ENCODE measurements around the gene PDE7B. TPM values are rescaled to one million over a fixed set of nuclear protein-coding genes. Genes with fewer than 3 reads are reported as not detected.

The PDE7B gene
- total and polyA plus RNA-seq, 2 of the 4 experiments (the other 2 are of a cell fraction) = 7.8 to 12.4 TPM

GRCh38 chr6:136129365-136129764 lies 277.9 kb downstream of the PDE7B start:
- no peak for ATAC-seq (ENCODE audit: low read depth)
- no peak overlapping the region for H3K23ac ChIP-seq (ENCODE audit: low read depth, low read length)

More at GRCh38 chr6:136129365-136129764, 277.9 kb downstream of the PDE7B start:
- Histone ChIP-seq H2BK5ac (ENCODE audit: low read depth, low read length, poor library complexity, severe bottlenecking) (no peak overlapping the region), H4K20me1 (ENCODE audit: insufficient read depth, low read length) (no peaks in the 10 kb centered on the region), H3K9me3 (ENCODE audit: control insufficient read depth, insufficient read depth, low read length) (no peaks in the 10 kb centered on the region), H2BK120ac (ENCODE audit: low read depth, low read length) (no peak overlapping the region), H3K56ac (ENCODE audit: extremely low read depth, insufficient read depth, low read length) (no peak overlapping the region), H3K79me1 (ENCODE audit: low read depth in 1 of 2, low read length in 2 of 2) (peaks cover 30 to 32% of the 10 kb centered on the region in 2 experiments), H3K9me1 (ENCODE audit: insufficient read depth, low read length) (0 out of 2 replicates have a peak, but pooled peaks cover 2% of the 10 kb centered on the region), H3K9ac (ENCODE audit: low read depth, low read length) (no peak overlapping the region), H3K36me3 (ENCODE audit: control insufficient read depth, insufficient read depth, low read length) (peaks cover 7% of the 10 kb centered on the region), H3K4me3 (ENCODE audit: insufficient read depth, low read depth, low read length) (no peak overlapping the region), H3K4ac (ENCODE audit: low read depth, low read length) (no peak overlapping the region), H3K14ac (replicated peaks; ENCODE audit: low read depth, low read length) (no peak overlapping the region), H2AK9ac (replicated peaks; ENCODE audit: low read depth, low read length, poor library complexity) (no peak overlapping the region), H2BK15ac (ENCODE audit: low read depth, low read length) (no peak overlapping the region), H3K4me1 (ENCODE audit: control insufficient read depth, insufficient read depth, low read length) (no peaks in the 10 kb centered on the region; the same call in 1 of the 2 replicates), H2AFZ (replicated peaks; ENCODE audit: low read length, poor library complexity) (no peak overlapping the region), H3K27me3 (ENCODE audit: control insufficient read depth, insufficient read depth, low read length) (no peaks in the 10 kb centered on the region), H4K8ac (ENCODE audit: low read depth in 2 of 2, low read length in 2 of 2) (no peak overlapping the region), H2BK20ac (ENCODE audit: low read depth, low read length) (no peak overlapping the region), H3K4me2 (ENCODE audit: low read depth, low read length) (no peak overlapping the region), H3K18ac (ENCODE audit: low read depth, low read length) (no peak overlapping the region), H4K91ac (ENCODE audit: insufficient read depth, low read depth, low read length) (no peak overlapping the region), H3K27ac (ENCODE audit: insufficient read depth, low read length) (no peak overlapping the region), H4K5ac (ENCODE audit: low read depth, low read length) (no peak overlapping the region), H2AK5ac (ENCODE audit: low read depth, low read length) (no peak overlapping the region)
- intact Hi-C loops (cut with micrococcal nuclease) = no loop called here
- DNase-seq = no peak
- no peak for TF ChIP-seq SMC3 (IDR thresholded peaks at IDR 0.05; ENCODE audit: low read depth, low read length)
- BruUV-seq (replicated peaks) = no TSS peak
- ChIA-PET POLR2A (ENCODE audit: unreplicated experiment) (no interaction called here), CTCF (no interaction called here)
- no CpG with 5 or more reads among the region's 3 CpGs for WGBS, 2 experiments (ENCODE audit: extremely low coverage in 2 of 2, insufficient read length in 1 of 2)
- in situ Hi-C loops (cut with MboI; ENCODE audit: low sequenced_read_pairs) = no loop called here
- dilution Hi-C loops (cut with HindIII; ENCODE audit: low sequenced_read_pairs, unreplicated experiment) = no loop called here
